Liver (tissue), 9 donors: ENCODE results near the gene MYLK2. TPM values are rescaled to one million over a fixed set of nuclear protein-coding genes. Genes with fewer than 3 reads are reported as not detected.

ENCODE experiments used
- DNase-seq: peaks from one replicate; pipeline ENCODE4 v3.0.0-alpha.2; 2017; ENCODE audit warnings: low spot score
- H3K27ac ChIP-seq, 2 donors: one replicate each; pipeline ENCODE4 v1.7.0; 2013; ENCODE audit warnings: inconsistent platforms in 2 of 2, low read length in 2 of 2, control low read depth in 1 of 2, low read depth in 1 of 2, mild to moderate bottlenecking in 1 of 2
- H3K27me3 ChIP-seq, 4 donors: one replicate each; pipeline versions ENCODE4 v1.6.1 to v1.7.0; 2013; ENCODE audit warnings: low read length in 3 of 4, inconsistent platforms in 1 of 4, mild to moderate bottlenecking in 1 of 4, moderate library complexity in 1 of 4; ENCODE audit not compliant: control insufficient read depth in 4 of 4, insufficient read depth in 4 of 4
- H3K36me3 ChIP-seq, 4 donors: one replicate each; pipeline versions ENCODE4 v1.6.1 to v1.7.0; 2013; ENCODE audit warnings: low read length in 3 of 4, mild to moderate bottlenecking in 3 of 4, low read depth in 1 of 4, moderate library complexity in 1 of 4; ENCODE audit not compliant: control insufficient read depth in 4 of 4, insufficient read depth in 3 of 4
- H3K4me1 ChIP-seq, 4 donors: one replicate each; pipeline versions ENCODE4 v1.6.1 to v1.7.0; 2013; ENCODE audit warnings: low read length in 3 of 4, mild to moderate bottlenecking in 3 of 4, moderate library complexity in 1 of 4; ENCODE audit not compliant: control insufficient read depth in 4 of 4, insufficient read depth in 4 of 4
- H3K4me3 ChIP-seq, 3 donors: one replicate each; pipeline versions ENCODE4 v1.6.1 to v1.7.0; 2013; ENCODE audit warnings: low read length in 3 of 3, control low read depth in 1 of 3, low read depth in 1 of 3, mild to moderate bottlenecking in 1 of 3
- H3K9ac ChIP-seq, 2 donors: one replicate each; pipeline ENCODE4 v1.7.0; 2013; ENCODE audit warnings: low read length in 2 of 2, mild to moderate bottlenecking in 2 of 2, moderate library complexity in 2 of 2, control low read depth in 1 of 2, low read depth in 1 of 2
- H3K9me3 ChIP-seq, 4 donors: one replicate each; pipeline versions ENCODE4 v1.6.1 to v1.7.0; 2013; ENCODE audit warnings: low read length in 3 of 4; ENCODE audit not compliant: control insufficient read depth in 4 of 4
- ATF3 ChIP-seq: IDR thresholded peaks from 2 replicates; pipeline ENCODE4 v1.6.1; 2016; ENCODE audit warnings: antibody characterized with exemption
- CTCF ChIP-seq: fragments of 150-350 bp; IDR thresholded peaks from 2 replicates; pipeline ENCODE4 v1.5.1; 2017; ENCODE audit warnings: improper control_type of control experiment, low read depth, low read length; ENCODE audit not compliant: missing input control
- EGR1 ChIP-seq, 2 donors: IDR thresholded peaks; 2 replicates each; pipeline ENCODE4 v1.6.1; 2016 to 2018; ENCODE audit warnings: antibody characterized with exemption in 2 of 2, low read depth in 2 of 2
- FOXA1 ChIP-seq: IDR thresholded peaks from 2 replicates; pipeline ENCODE4 v1.6.1; 2016; ENCODE audit warnings: antibody characterized with exemption
- FOXA2 ChIP-seq: IDR thresholded peaks from 2 replicates; pipeline ENCODE4 v1.6.1; 2016; ENCODE audit warnings: antibody characterized with exemption
- GABPA ChIP-seq, 2 donors: IDR thresholded peaks in 1 of 2; conservative IDR thresholded peaks in 1 of 2; 2 replicates each; pipeline ENCODE4 v1.6.1; 2016; ENCODE audit warnings: antibody characterized with exemption in 2 of 2, mild to moderate bottlenecking in 1 of 2, moderate library complexity in 1 of 2
- HNF4A ChIP-seq, 2 donors: conservative IDR thresholded peaks; 2 replicates each; pipeline ENCODE4 v1.6.1; 2016; ENCODE audit warnings: antibody characterized with exemption in 2 of 2, mild to moderate bottlenecking in 2 of 2
- HNF4G ChIP-seq: IDR thresholded peaks from 2 replicates; pipeline ENCODE4 v1.6.1; 2016; ENCODE audit warnings: antibody characterized with exemption
- JUND ChIP-seq, 2 donors: IDR thresholded peaks; 2 replicates each; pipeline ENCODE4 v1.6.1; 2016; ENCODE audit warnings: antibody characterized with exemption in 2 of 2
- MAX ChIP-seq: IDR thresholded peaks from 2 replicates; pipeline ENCODE4 v1.6.1; 2016; ENCODE audit warnings: antibody characterized with exemption
- NR2F2 ChIP-seq: IDR thresholded peaks from 2 replicates; pipeline ENCODE4 v1.6.1; 2016; ENCODE audit warnings: antibody characterized with exemption
- RAD21 ChIP-seq, 2 donors: IDR thresholded peaks; 2 replicates each; pipeline ENCODE4 v1.6.1; 2016; ENCODE audit warnings: antibody characterized with exemption in 2 of 2, mild to moderate bottlenecking in 2 of 2
- REST ChIP-seq: IDR thresholded peaks from 2 replicates; pipeline ENCODE4 v1.6.1; 2016; ENCODE audit warnings: antibody characterized with exemption, mild to moderate bottlenecking
- RXRA ChIP-seq, 2 donors: IDR thresholded peaks; 2 replicates each; pipeline ENCODE4 v1.6.1; 2017 to 2018; ENCODE audit warnings: antibody characterized with exemption in 2 of 2, mild to moderate bottlenecking in 1 of 2
- SP1 ChIP-seq: IDR thresholded peaks from 2 replicates; pipeline ENCODE4 v1.6.1; 2018; ENCODE audit warnings: antibody characterized with exemption, mild to moderate bottlenecking
- TAF1 ChIP-seq: conservative IDR thresholded peaks from 2 replicates; pipeline ENCODE4 v1.6.1; 2016; ENCODE audit warnings: antibody characterized with exemption, mild to moderate bottlenecking
- YY1 ChIP-seq: IDR thresholded peaks from 2 replicates; pipeline ENCODE4 v1.6.1; 2016; ENCODE audit warnings: antibody characterized with exemption, mild to moderate bottlenecking
- ZBTB33 ChIP-seq: IDR thresholded peaks from 2 replicates; pipeline ENCODE4 v1.6.1; 2016; ENCODE audit warnings: antibody characterized with exemption
- WGBS: extraction: QIAGEN DNeasy Blood & Tissue Kit; methylation state at CpG from one replicate; pipeline ENCODE4 v1.1.7; 2013; 5-methylcytosine and 5-hydroxymethylcytosine counted together
- polyA plus RNA-seq, 2 donors: library from polyadenylated mRNA; stranded (reverse) in 1 of 2; unstranded in 1 of 2; fragments of 200-250 nt in 1 of 2; fragments of >200 nt in 1 of 2; fragmentation: Nextera tagmentation in 1 of 2; extraction: Ambion mirVana in 1 of 2; gene quantifications; one replicate each; pipeline versions ENCODE4 v1.2.1 to v1.2.3, GENCODE V29; 2013 to 2015
- total RNA-seq, 2 donors: library from RNA; depleted of rRNA; stranded (reverse); fragments of >200 nt; gene quantifications; one replicate each; pipeline ENCODE4 v1.2.3, GENCODE V29; 2014
- donor health status: healthy.
- donor health status: healthy.
- donor health status: healthy.
- donor health status: healthy.
- donor health status: healthy.

MYLK2 gene
- total and polyA plus RNA-seq, 4 donors: 0.08 to 0.19 TPM; not detected in 2

- Histone ChIP-seq H3K4me1 (peaks cover 2 to 16% (median 8%) of the 10 kb centered on the region in 4 donors), H3K27ac (no peak overlapping the region), H3K9ac (no peak overlapping the region), H3K4me3 (no peak overlapping the region), H3K9me3 (no peaks in the 10 kb centered on the region), H3K36me3 (no peaks in the 10 kb centered on the region), H3K27me3 (peaks cover 0 to 5% (median 1%) of the 10 kb centered on the region in 4 donors)
- 66% methylated on average over 7 of the region's 7 CpGs for WGBS
- no peak for DNase-seq
- TF ChIP-seq FOXA1 (no peak), RXRA (IDR thresholded peaks at IDR 0.05) (no peak), FOXA2 (no peak)
Measured at GRCh38 chr20:31859998-31860380, 40.8 kb downstream of the MYLK2 start.

- Histone ChIP-seq H3K36me3 (no peaks in the 10 kb centered on the region), H3K9ac (no peak overlapping the region), H3K4me3 (peak overlapping the region in 1 of 3 donors; percentile 44), H3K27me3 (peaks cover 0 to 3% (median under 1%) of the 10 kb centered on the region in 4 donors), H3K27ac (no peak overlapping the region), H3K4me1 (peaks cover 2 to 16% (median 8%) of the 10 kb centered on the region in 4 donors), H3K9me3 (no peaks in the 10 kb centered on the region)
- no peak for DNase-seq
- TF ChIP-seq HNF4G (no peak), RAD21 (IDR thresholded peaks at IDR 0.05) (no peak), JUND (IDR thresholded peaks at IDR 0.05) (no peak), REST (no peak), HNF4A (conservative IDR thresholded peaks at IDR 0.05) (no peak), CTCF (no peak), ZBTB33 (no peak), FOXA1 (no peak), SP1 (no peak), YY1 (no peak), ATF3 (no peak), MAX (no peak), FOXA2 (no peak), NR2F2 (no peak), GABPA (IDR thresholded peaks at IDR 0.05 in 1 of 2, conservative IDR thresholded peaks at IDR 0.05 in 1 of 2) (no peak), TAF1 (no peak), RXRA (IDR thresholded peaks at IDR 0.05) (no peak), EGR1 (IDR thresholded peaks at IDR 0.05; ENCODE audit: low read depth in 2 of 2) (no peak)
- WGBS: 15% methylated on average over 15 of the region's 15 CpGs
Measured at GRCh38 chr20:31860390-31861134, 41.4 kb downstream of the MYLK2 start.
